Measurements from ENCODE around the gene NRG3. TPM values are rescaled to one million over a fixed set of nuclear protein-coding genes. Genes with fewer than 3 reads are reported as not detected.

Gene NRG3
- total RNA-seq, 2 donors from 2014 or later: 1.7 to 2.3 TPM

- Mint-ChIP-seq H3K36me3 (ENCODE audit: low read depth) (no peaks in the 10 kb centered on the region), H3K27me3 (ENCODE audit: insufficient read depth) (no peaks in the 10 kb centered on the region), H3K4me1 (peaks cover 11% of the 10 kb centered on the region), H3K4me3 (no peak overlapping the region), H3K27ac (no peak overlapping the region), H3K9me3 (no peaks in the 10 kb centered on the region)
- H3K36me3 ChIP-seq (ENCODE audit: control insufficient read depth, insufficient read depth, low read length): no peaks in the 10 kb centered on the region
- DNase-seq: no peak
- no peaks in the 10 kb centered on the region for H3K9me3 ChIP-seq (ENCODE audit: control insufficient read depth, low read length)
- H3K4me1 ChIP-seq (ENCODE audit: control insufficient read depth, insufficient read depth, low read length): peaks cover 4% of the 10 kb centered on the region
- peak; percentile 68 for TF ChIP-seq CTCF (conservative IDR thresholded peaks at IDR 0.05)
- H3K9ac ChIP-seq (ENCODE audit: extremely low read depth, low read length, poor library complexity, severe bottlenecking): no peak overlapping the region
- H3K27ac ChIP-seq (ENCODE audit: low read depth, low read length): no peak overlapping the region
- no peak overlapping the region for H3K4me3 ChIP-seq (ENCODE audit: low read length)
- WGBS, 2 experiments (ENCODE audit: insufficient coverage in 1 of 2, insufficient read length in 1 of 2): 80% methylated on average over 1 of the region's 1 CpG; no CpG with 5 or more reads in 1 of the 2 experiments
- no peaks in the 10 kb centered on the region for H3K27me3 ChIP-seq (ENCODE audit: control insufficient read depth, insufficient read depth, low read length, poor library complexity, severe bottlenecking)
Observed at GRCh38 chr10:82969405-82969804, 1094.4 kb downstream of the NRG3 start.

DNA sequence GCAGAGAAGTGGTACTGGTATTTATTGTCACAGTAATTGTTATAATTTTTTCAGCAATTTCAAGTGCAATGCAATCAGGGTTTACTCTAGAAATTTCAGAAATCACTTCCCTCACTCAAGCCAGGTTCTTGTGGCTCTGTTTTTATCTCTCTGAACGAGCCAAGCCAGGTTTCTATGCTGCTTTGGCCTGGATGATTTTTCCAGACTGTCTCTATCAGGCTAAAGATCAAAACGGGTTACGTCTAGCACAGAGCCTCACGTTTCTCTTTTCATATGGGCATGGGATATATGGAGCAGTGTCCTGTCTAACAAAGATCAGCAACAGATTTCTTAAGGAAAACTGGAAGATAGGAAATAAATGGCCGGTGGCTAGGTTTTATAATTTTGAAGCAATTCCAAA lies 1105.3 kb downstream of the NRG3 start:
- Histone ChIP-seq H3K36me3 (ENCODE audit: control insufficient read depth, insufficient read depth, low read length) (no peaks in the 10 kb centered on the region), H3K4me3 (ENCODE audit: low read length) (no peak overlapping the region), H3K4me1 (ENCODE audit: control insufficient read depth, insufficient read depth, low read length) (no peaks in the 10 kb centered on the region), H3K9me3 (ENCODE audit: control insufficient read depth, low read length) (no peaks in the 10 kb centered on the region), H3K27ac (ENCODE audit: low read depth, low read length) (no peak overlapping the region), H3K9ac (ENCODE audit: extremely low read depth, low read length, poor library complexity, severe bottlenecking) (no peak overlapping the region), H3K27me3 (ENCODE audit: control insufficient read depth, insufficient read depth, low read length, poor library complexity, severe bottlenecking) (no peaks in the 10 kb centered on the region)
- no peaks in the 10 kb centered on the region for H3K9me3 Mint-ChIP-seq
- H3K36me3 Mint-ChIP-seq (ENCODE audit: low read depth): no peaks in the 10 kb centered on the region
- no peaks in the 10 kb centered on the region for H3K27me3 Mint-ChIP-seq (ENCODE audit: insufficient read depth)
- 89 to 90% methylated on average over 5 of the region's 5 CpGs for WGBS, 2 experiments (ENCODE audit: insufficient coverage in 1 of 2, insufficient read length in 1 of 2)
- no peak for DNase-seq
- no peak overlapping the region for H3K4me3 Mint-ChIP-seq
- no peak for TF ChIP-seq CTCF (conservative IDR thresholded peaks at IDR 0.05)
- H3K27ac Mint-ChIP-seq: no peak overlapping the region
- H3K4me1 Mint-ChIP-seq: peaks cover 4% of the 10 kb centered on the region

- Histone ChIP-seq H3K27me3 (ENCODE audit: control insufficient read depth, insufficient read depth, low read length, poor library complexity, severe bottlenecking) (no peaks in the 10 kb centered on the region), H3K4me3 (ENCODE audit: low read length) (no peak overlapping the region), H3K9ac (ENCODE audit: extremely low read depth, low read length, poor library complexity, severe bottlenecking) (no peak overlapping the region), H3K4me1 (ENCODE audit: control insufficient read depth, insufficient read depth, low read length) (no peaks in the 10 kb centered on the region), H3K36me3 (ENCODE audit: control insufficient read depth, insufficient read depth, low read length) (no peaks in the 10 kb centered on the region), H3K9me3 (ENCODE audit: control insufficient read depth, low read length) (no peaks in the 10 kb centered on the region), H3K27ac (ENCODE audit: low read depth, low read length) (no peak overlapping the region)
- H3K27me3 Mint-ChIP-seq (ENCODE audit: insufficient read depth): no peaks in the 10 kb centered on the region
- no peak overlapping the region for H3K27ac Mint-ChIP-seq
- H3K4me3 Mint-ChIP-seq: no peak overlapping the region
- peaks cover 4% of the 10 kb centered on the region for H3K4me1 Mint-ChIP-seq
- no peak for DNase-seq
- TF ChIP-seq CTCF (conservative IDR thresholded peaks at IDR 0.05): no peak
- WGBS, 2 experiments (ENCODE audit: insufficient coverage in 1 of 2, insufficient read length in 1 of 2): 66 to 92% methylated on average over 2 to 6 of the region's 6 CpGs
- no peaks in the 10 kb centered on the region for H3K9me3 Mint-ChIP-seq
- no peaks in the 10 kb centered on the region for H3K36me3 Mint-ChIP-seq (ENCODE audit: low read depth)
Observed at GRCh38 chr10:82981137-82981723, 1106.2 kb downstream of the NRG3 start.

Measured in endodermal cell (in vitro differentiated cells).